H9 (cell line): ENCODE data around the gene ZNF396. TPM values are rescaled to one million over a fixed set of nuclear protein-coding genes. Genes with fewer than 3 reads are reported as not detected.
A peak's percentile ranks its signal among the peaks of the same experiment; 100 is the strongest.

Experiments
- DNase-seq: peaks from one replicate; pipeline ENCODE4 v3.0.0-alpha.2; 2017
- H2AFZ ChIP-seq: one replicate; pipeline ENCODE4 v1.6.1; 2013; ENCODE audit warnings: mild to moderate bottlenecking, low read length, control low read depth, moderate library complexity
- H2AK5ac ChIP-seq: 2 replicates; pipeline ENCODE4 v1.6.1; 2013; ENCODE audit warnings: low read length, control low read depth, mixed read lengths; ENCODE audit not compliant: insufficient read length
- H2BK120ac ChIP-seq: one replicate; pipeline ENCODE4 v1.6.1; 2013; ENCODE audit warnings: low read depth, mild to moderate bottlenecking, low read length, control low read depth, inconsistent platforms; ENCODE audit not compliant: poor library complexity, severe bottlenecking
- H2BK12ac ChIP-seq: 2 replicates; pipeline ENCODE4 v1.6.1; 2013; ENCODE audit warnings: low read length, control low read depth, mixed read lengths, low read depth; ENCODE audit not compliant: insufficient read length
- H2BK15ac ChIP-seq: 2 replicates; pipeline ENCODE4 v1.6.1; 2013; ENCODE audit warnings: low read depth, low read length, control low read depth
- H2BK20ac ChIP-seq: one replicate; pipeline ENCODE4 v1.6.1; 2013; ENCODE audit warnings: low read depth, mild to moderate bottlenecking, low read length, control low read depth, inconsistent platforms; ENCODE audit not compliant: poor library complexity, severe bottlenecking
- H2BK5ac ChIP-seq: 2 replicates; pipeline ENCODE4 v1.6.1; 2013; ENCODE audit warnings: low read length, control low read depth, mixed read lengths; ENCODE audit not compliant: insufficient read length
- H3K14ac ChIP-seq: 2 replicates; pipeline ENCODE4 v1.6.1; 2013; ENCODE audit warnings: low read length, control low read depth; ENCODE audit not compliant: insufficient read depth
- H3K18ac ChIP-seq: 2 replicates; pipeline ENCODE4 v1.6.1; 2013; ENCODE audit warnings: low read depth, mild to moderate bottlenecking, mixed read lengths, low read length, control low read depth; ENCODE audit not compliant: insufficient read length
- H3K23ac ChIP-seq: 2 replicates; pipeline ENCODE4 v1.6.1; 2013; ENCODE audit warnings: low read length, control low read depth, mixed read lengths, low read depth; ENCODE audit not compliant: insufficient read length
- H3K23me2 ChIP-seq: 2 replicates; pipeline ENCODE4 v1.6.1; 2013; ENCODE audit warnings: low read depth, mild to moderate bottlenecking, mixed read lengths, low read length, control low read depth; ENCODE audit not compliant: insufficient read length, poor library complexity, severe bottlenecking
- H3K27ac ChIP-seq: 2 replicates; pipeline ENCODE4 v1.5.1; 2013; ENCODE audit warnings: low read length, control low read depth, mixed read lengths, low read depth; ENCODE audit not compliant: insufficient read length
- H3K27me3 ChIP-seq: 2 replicates; pipeline ENCODE4 v1.6.1; 2013; ENCODE audit warnings: low read length, control low read depth, inconsistent platforms; ENCODE audit not compliant: insufficient read depth
- H3K4ac ChIP-seq: 2 replicates; pipeline ENCODE4 v1.6.1; 2013; ENCODE audit warnings: low read depth, mild to moderate bottlenecking, control low read depth, inconsistent platforms, low read length, moderate library complexity
- H3K4me1 ChIP-seq: 2 replicates; pipeline ENCODE4 v1.6.1; 2013; ENCODE audit warnings: low read length, control low read depth, inconsistent platforms; ENCODE audit not compliant: insufficient read depth
- H3K4me2 ChIP-seq: 2 replicates; pipeline ENCODE4 v1.6.1; 2013; ENCODE audit warnings: low read length, control low read depth, mixed read lengths; ENCODE audit not compliant: insufficient read length, insufficient read depth
- H3K56ac ChIP-seq: 2 replicates; pipeline ENCODE4 v1.6.1; 2013; ENCODE audit warnings: low read depth, mild to moderate bottlenecking, mixed read lengths, low read length, control low read depth; ENCODE audit not compliant: insufficient read length
- H3K79me1 ChIP-seq: 2 replicates; pipeline ENCODE4 v1.6.1; 2013; ENCODE audit warnings: low read depth, mild to moderate bottlenecking, moderate library complexity, low read length, control low read depth, inconsistent platforms; ENCODE audit not compliant: insufficient read depth, poor library complexity, severe bottlenecking
- H3K79me2 ChIP-seq: 2 replicates; pipeline ENCODE4 v1.6.1; 2013; ENCODE audit warnings: low read length, control low read depth, inconsistent platforms; ENCODE audit not compliant: insufficient read depth
- H3K9ac ChIP-seq: 2 replicates; pipeline ENCODE4 v1.6.1; 2013; ENCODE audit warnings: low read length, control low read depth, mixed read lengths; ENCODE audit not compliant: insufficient read length; ENCODE audit errors: extremely low read depth
- H3K9me3 ChIP-seq: one replicate; pipeline ENCODE4 v1.6.1; 2013; ENCODE audit warnings: low read depth, low read length, inconsistent platforms; ENCODE audit not compliant: control insufficient read depth
- H3T11ph ChIP-seq: one replicate; pipeline ENCODE4 v1.6.1; 2013; ENCODE audit warnings: mild to moderate bottlenecking, low read length, control low read depth, inconsistent platforms
- H4K20me1 ChIP-seq: one replicate; pipeline ENCODE4 v1.6.1; 2013; ENCODE audit not compliant: control insufficient read depth, insufficient read length, insufficient read depth
- H4K5ac ChIP-seq: 2 replicates; pipeline ENCODE4 v1.6.1; 2013; ENCODE audit warnings: low read depth, mild to moderate bottlenecking, mixed read lengths, low read length, control low read depth; ENCODE audit not compliant: insufficient read length
- H4K8ac ChIP-seq: replicated peaks from 2 replicates; pipeline ENCODE4 v1.6.1; 2013; ENCODE audit warnings: low read length, control low read depth, mixed read lengths, low read depth; ENCODE audit not compliant: insufficient read length
- H4K91ac ChIP-seq: 2 replicates; pipeline ENCODE4 v1.6.1; 2013; ENCODE audit warnings: low read depth, mild to moderate bottlenecking, moderate library complexity, mixed read lengths, low read length, control low read depth; ENCODE audit not compliant: insufficient read length
- H3K27ac Mint-ChIP-seq, 3 experiments: 2 replicates in 2 of 3; 3 replicates in 1 of 3; pipeline ENCODE4 v1.8.0; 2020 to 2021; ENCODE audit warnings: mixed read lengths in 3 of 3, mild to moderate bottlenecking in 1 of 3, moderate library complexity in 1 of 3
- H3K27me3 Mint-ChIP-seq: 2 replicates; pipeline ENCODE4 v1.8.0; 2021; ENCODE audit warnings: low read depth, mild to moderate bottlenecking, moderate library complexity, mixed read lengths
- H3K36me3 Mint-ChIP-seq, 3 experiments: 2 replicates in 2 of 3; 3 replicates in 1 of 3; pipeline ENCODE4 v1.8.0; 2020 to 2021; ENCODE audit warnings: low read depth in 3 of 3, mixed read lengths in 3 of 3; ENCODE audit not compliant: insufficient read depth in 1 of 3
- H3K4me1 Mint-ChIP-seq, 2 experiments: 2 replicates each; pipeline ENCODE4 v1.8.0; 2020; ENCODE audit warnings: mixed read lengths in 2 of 2
- H3K4me3 Mint-ChIP-seq, 2 experiments: 2 replicates in 1 of 2; 3 replicates in 1 of 2; pipeline ENCODE4 v1.8.0; 2020 to 2021; ENCODE audit warnings: mild to moderate bottlenecking in 2 of 2, mixed read lengths in 2 of 2, moderate library complexity in 1 of 2
- H3K9me3 Mint-ChIP-seq, 2 experiments: 2 replicates in 1 of 2; 3 replicates in 1 of 2; pipeline ENCODE4 v1.8.0; 2020; ENCODE audit warnings: mild to moderate bottlenecking in 2 of 2, mixed read lengths in 2 of 2, moderate library complexity in 1 of 2
- CTCF ChIP-seq: fragments of 200-600 bp; sonication (generic); conservative IDR thresholded peaks from 3 replicates; pipeline ENCODE4 v1.8.0; 2021; ENCODE audit warnings: antibody characterized with exemption, mild to moderate bottlenecking
- WGBS: extraction: QIAGEN DNeasy Blood & Tissue Kit; methylation state at CpG from one replicate; pipeline ENCODE4 v1.1.7; 2013; ENCODE audit warnings: missing lambda C conversion rate, low lambda C conversion rate, mixed read lengths; ENCODE audit not compliant: insufficient read length; ENCODE audit errors: extremely low coverage; 5-methylcytosine and 5-hydroxymethylcytosine counted together
- total RNA-seq: library from RNA; stranded (reverse); gene quantifications from 2 replicates; pipeline ENCODE4 v1.2.1, GENCODE V29; 2021

The ZNF396 gene
- total RNA-seq, 1 experiment from 2014 or later: 1.2 TPM

- H2BK5ac ChIP-seq: no peak within 1 kb of the TSS
- H3K9ac ChIP-seq: peak within 1 kb of the TSS; percentile 76
- peak within 1 kb of the TSS; percentile 90 for H3T11ph ChIP-seq
- H3K4me1 Mint-ChIP-seq: peaks cover 16 to 19% of the 10 kb centered on the region in 2 experiments
- H3K27me3 ChIP-seq: no peaks in the 10 kb centered on the region
- no peaks in the 10 kb centered on the region; a peak in 1 of 5 replicates for H3K9me3 Mint-ChIP-seq
- H3K14ac ChIP-seq: peak within 1 kb of the TSS; percentile 96
- WGBS: no CpG with 5 or more reads among the region's 64 CpGs
- no peaks in the 10 kb centered on the region for H3K27me3 Mint-ChIP-seq
- H3K4ac ChIP-seq: no peak within 1 kb of the TSS; the same call in 1 of the 2 replicates
- H3K23me2 ChIP-seq: peaks cover 6% of the 10 kb centered on the region
- peak within 1 kb of the TSS; percentile 82 for H2BK120ac ChIP-seq
- H4K5ac ChIP-seq: no peak within 1 kb of the TSS
- H2AK5ac ChIP-seq: no peak within 1 kb of the TSS
- H3K4me2 ChIP-seq: peak within 1 kb of the TSS; percentile 87
- no peaks in the 10 kb centered on the region for H3K9me3 ChIP-seq
- H3K27ac ChIP-seq: no peak within 1 kb of the TSS
- H3K18ac ChIP-seq: peak within 1 kb of the TSS; percentile 81
- H3K79me2 ChIP-seq: peaks cover 18% of the 10 kb centered on the region
- H3K79me1 ChIP-seq: no peaks in the 10 kb centered on the region
- H2BK15ac ChIP-seq: no peak within 1 kb of the TSS
- peaks cover 3% of the 10 kb centered on the region; the same call in 1 of the 2 replicates for H3K4me1 ChIP-seq
- H3K56ac ChIP-seq: no peak within 1 kb of the TSS
- TF ChIP-seq CTCF: no peak
- DNase-seq: peak; percentile 93
- peak within 1 kb of the TSS; percentile 91 to 99 (median 98) for H3K27ac Mint-ChIP-seq
- peak within 1 kb of the TSS; percentile 98 for H2AFZ ChIP-seq
- H3K23ac ChIP-seq: no peak within 1 kb of the TSS
- peak within 1 kb of the TSS; percentile 95 to 99 for H3K4me3 Mint-ChIP-seq
- H2BK12ac ChIP-seq: no peak within 1 kb of the TSS
- H3K36me3 Mint-ChIP-seq: peaks cover 14 to 17% (median 16%) of the 10 kb centered on the region in 3 experiments; a peak in 6 of 7 replicates
- no peak within 1 kb of the TSS for H4K8ac ChIP-seq
- H4K20me1 ChIP-seq: no peaks in the 10 kb centered on the region
- H2BK20ac ChIP-seq: no peak within 1 kb of the TSS
- H4K91ac ChIP-seq: peak within 1 kb of the TSS; percentile 10
Observed at GRCh38 chr18:35343936-35344735, 33.0 kb downstream of the ZNF396 start, which contains the start of gene ZNF24. Gene ZNF24, minus strand, starts transcription at chr18:35344420. Its CDS starts 3,770 bp downstream, at chr18:35340650.
